Measurements from ENCODE around the gene SPP1.

- no peak for TF ChIP-seq YY1 (IDR thresholded peaks at IDR 0.05; ENCODE audit: low read depth)
- TF ChIP-seq NFIC (IDR thresholded peaks at IDR 0.05), result no peak
- no peak for TF ChIP-seq EGR1 (IDR thresholded peaks at IDR 0.05)
- no peak for TF ChIP-seq CREB1 (IDR thresholded peaks at IDR 0.05; ENCODE audit: low read depth)
- no peak for TF ChIP-seq TEAD4 (IDR thresholded peaks at IDR 0.05)
- TF ChIP-seq TCF12 (IDR thresholded peaks at IDR 0.05; ENCODE audit: low read depth), result no peak
- TF ChIP-seq REST (IDR thresholded peaks at IDR 0.05; ENCODE audit: low read depth), result no peak
- TF ChIP-seq MAX (IDR thresholded peaks at IDR 0.05), result no peak
- no peak for TF ChIP-seq EP300 (IDR thresholded peaks at IDR 0.05; ENCODE audit: borderline replicate concordance)
- TF ChIP-seq RAD21 (IDR thresholded peaks at IDR 0.05; ENCODE audit: low read depth), result no peak
- TF ChIP-seq CEBPB (IDR thresholded peaks at IDR 0.05), result no peak
- no peak for TF ChIP-seq USF1 (IDR thresholded peaks at IDR 0.05)
- no peak for TF ChIP-seq TAF1 (IDR thresholded peaks at IDR 0.05; ENCODE audit: low read depth)
- TF ChIP-seq FOXM1 (IDR thresholded peaks at IDR 0.05; ENCODE audit: borderline replicate concordance, low read depth), result no peak
Measured at GRCh38 chr4:88002786-88003185, 27.3 kb downstream of the SPP1 start.
